NCI-H2107 treated with DMSO at 0.1 percent for 48 hours (cell line): ENCODE results near the gene SCLY.
A peak's percentile ranks its signal among the peaks of the same experiment; 100 is the strongest.
"Not testable (repeated sequence)": the region's sequence is repeated elsewhere in the genome, so short reads cannot be mapped to it uniquely, and the experiment has no call there.

ENCODE experiments used
- DNase-seq: peaks from one replicate; lab custom pipeline; 2025; ENCODE audit not compliant: unreplicated experiment; lab: John Stamatoyannopoulos, UW

Gene SCLY

GRCh38 chr2:238039985-238040384 is 20.8 kb upstream of the SCLY start:
- DNase-seq, result no peak

DNA sequence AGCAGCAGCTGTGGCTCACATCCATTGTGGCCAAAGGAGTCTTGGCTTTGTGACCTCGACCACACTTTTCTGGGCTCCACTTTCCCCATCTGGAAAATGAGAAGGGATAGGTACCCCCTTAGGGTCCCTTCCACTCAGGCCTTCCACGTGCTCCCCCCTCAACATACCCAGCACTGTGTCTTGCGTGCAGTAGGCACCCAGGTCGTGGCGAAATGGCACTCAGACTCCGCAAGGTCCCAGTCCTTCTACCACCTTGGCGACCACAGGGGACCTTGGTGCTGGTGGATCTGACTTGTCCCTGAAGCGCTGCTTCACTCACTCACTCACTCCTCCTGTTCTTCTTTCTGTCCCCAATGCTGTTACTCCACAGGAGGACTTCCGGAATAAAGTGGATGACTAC is 19.9 kb upstream of the SCLY start:
- DNase-seq, result no peak

DNA sequence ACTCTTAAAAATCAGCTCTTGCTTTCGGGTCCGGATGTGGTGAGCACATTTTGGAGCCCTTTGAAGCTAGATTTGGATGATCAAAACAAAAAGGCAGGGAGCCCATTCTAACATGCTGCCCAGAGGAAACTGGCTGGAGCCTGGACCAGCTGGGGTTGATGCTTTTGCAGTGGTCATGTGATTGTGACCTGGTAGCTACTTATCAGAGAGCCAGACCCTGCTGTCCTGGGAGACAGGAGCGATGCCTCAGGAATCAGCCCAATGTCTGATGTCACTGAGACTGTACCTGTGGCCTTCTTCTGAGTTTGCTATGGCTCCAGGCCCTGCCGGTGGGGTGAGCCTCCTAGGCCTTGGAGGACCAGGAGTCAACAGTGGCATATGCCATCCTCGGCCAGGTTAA is 18.7 kb upstream of the SCLY start:
- no peak for DNase-seq

DNA sequence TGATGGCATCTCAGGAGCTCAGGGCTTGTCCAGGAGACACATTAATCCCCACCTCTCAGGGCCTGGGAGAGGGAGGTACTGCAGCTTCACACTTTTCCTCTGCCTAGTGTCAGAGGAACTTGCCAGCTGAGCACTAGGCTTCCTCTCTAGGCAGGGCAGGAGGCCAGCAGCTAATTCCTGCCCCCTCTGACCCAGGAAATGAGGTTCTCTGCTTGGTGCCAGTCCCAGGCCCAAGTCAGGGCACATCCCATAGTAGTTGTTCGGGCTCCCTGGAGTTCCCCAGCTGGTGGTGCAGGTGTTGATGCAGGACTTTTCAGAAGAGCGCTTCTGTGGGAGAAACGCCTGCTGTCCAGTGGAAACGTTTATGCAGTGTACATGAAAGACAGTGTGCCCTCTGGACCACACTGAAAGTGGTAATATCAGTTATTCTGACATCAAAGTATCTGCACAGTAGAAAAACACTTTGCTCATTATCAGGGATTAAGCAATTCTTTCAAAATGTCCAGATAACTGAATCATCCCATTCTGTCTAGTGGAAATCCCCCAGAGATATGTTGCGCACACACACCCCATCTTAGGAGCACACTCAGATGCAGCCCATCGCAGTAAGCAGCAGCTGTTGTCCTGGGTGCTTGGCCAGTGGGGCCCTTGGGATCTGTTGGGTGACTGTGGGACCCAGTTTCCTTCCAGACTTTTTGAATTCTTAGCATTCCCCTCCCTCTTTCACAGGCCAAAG is 17.8 kb upstream of the SCLY start:
- DNase-seq, result no peak

DNA sequence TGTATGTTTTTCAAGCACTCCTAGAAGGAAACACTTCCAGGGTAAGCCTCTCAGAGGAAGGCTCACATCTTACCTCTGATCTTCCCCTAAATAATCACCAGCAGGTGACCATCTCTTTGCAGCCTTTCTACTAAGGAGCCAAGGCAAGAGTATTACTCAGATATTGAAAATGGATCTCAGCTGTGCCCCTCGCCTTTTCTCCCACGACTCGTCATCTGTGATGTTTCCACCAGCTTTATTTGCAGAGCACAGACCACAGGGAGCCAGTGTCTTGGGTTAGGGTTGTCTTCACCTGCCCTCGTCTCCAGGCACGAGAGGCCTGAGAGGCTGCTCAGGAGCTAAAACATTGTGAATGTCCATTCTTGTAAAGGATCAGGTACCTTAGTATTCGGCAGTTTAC is 16.9 kb upstream of the SCLY start:
- DNase-seq, result no peak

DNA sequence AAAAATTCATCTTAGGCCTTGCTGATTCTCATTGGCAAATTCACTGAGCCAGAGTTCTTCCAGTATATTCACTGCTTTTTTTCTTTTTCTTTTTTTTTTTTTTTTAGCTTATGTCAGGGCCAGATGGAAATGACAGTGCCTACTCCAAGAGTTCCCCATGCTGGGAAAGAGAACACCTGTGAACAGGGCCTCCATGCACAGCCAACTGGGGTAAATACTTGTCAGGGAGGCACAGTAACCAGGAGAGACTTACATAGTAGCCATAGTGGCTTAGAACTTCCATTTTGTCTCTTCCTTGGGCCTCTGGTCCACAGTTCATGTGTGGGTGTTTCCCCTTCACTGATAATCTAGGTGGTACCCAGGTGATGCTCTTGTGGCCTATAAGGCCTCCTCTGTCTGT is 15.2 kb upstream of the SCLY start:
- no peak for DNase-seq

- DNase-seq, result no peak
These were observed 14.0 kb upstream of the SCLY start for GRCh38 chr2:238046725-238047270.

DNA sequence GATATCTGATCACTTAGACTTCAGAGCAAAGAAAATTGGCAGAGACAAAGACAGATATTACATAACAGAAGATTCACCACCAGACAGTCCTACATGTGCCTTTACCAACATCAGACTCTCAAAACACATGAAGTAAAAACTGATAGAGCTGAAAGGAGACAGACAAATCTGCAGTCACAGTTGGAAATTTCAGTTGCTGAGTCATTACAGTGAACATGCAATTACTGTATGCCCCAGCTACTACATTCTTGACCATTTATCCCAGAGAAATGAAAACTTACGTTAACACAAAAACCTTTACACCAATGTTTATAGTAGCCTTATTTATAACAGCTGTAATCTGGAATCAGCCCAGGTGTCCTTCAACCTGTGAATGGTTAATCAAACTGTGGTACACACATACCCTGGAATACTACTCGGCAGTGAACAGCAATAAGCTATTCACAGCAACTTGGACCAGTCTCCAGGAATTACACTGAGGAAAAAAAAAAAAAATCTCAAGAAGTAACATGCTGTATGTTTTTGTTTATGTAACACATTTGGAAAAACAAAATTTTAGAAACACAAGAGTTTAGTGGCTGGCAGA is 7.5 kb upstream of the SCLY start:
- no peak for DNase-seq

GRCh38 chr2:238055841-238056240 is 5.0 kb upstream of the SCLY start:
- no peak for DNase-seq

DNA sequence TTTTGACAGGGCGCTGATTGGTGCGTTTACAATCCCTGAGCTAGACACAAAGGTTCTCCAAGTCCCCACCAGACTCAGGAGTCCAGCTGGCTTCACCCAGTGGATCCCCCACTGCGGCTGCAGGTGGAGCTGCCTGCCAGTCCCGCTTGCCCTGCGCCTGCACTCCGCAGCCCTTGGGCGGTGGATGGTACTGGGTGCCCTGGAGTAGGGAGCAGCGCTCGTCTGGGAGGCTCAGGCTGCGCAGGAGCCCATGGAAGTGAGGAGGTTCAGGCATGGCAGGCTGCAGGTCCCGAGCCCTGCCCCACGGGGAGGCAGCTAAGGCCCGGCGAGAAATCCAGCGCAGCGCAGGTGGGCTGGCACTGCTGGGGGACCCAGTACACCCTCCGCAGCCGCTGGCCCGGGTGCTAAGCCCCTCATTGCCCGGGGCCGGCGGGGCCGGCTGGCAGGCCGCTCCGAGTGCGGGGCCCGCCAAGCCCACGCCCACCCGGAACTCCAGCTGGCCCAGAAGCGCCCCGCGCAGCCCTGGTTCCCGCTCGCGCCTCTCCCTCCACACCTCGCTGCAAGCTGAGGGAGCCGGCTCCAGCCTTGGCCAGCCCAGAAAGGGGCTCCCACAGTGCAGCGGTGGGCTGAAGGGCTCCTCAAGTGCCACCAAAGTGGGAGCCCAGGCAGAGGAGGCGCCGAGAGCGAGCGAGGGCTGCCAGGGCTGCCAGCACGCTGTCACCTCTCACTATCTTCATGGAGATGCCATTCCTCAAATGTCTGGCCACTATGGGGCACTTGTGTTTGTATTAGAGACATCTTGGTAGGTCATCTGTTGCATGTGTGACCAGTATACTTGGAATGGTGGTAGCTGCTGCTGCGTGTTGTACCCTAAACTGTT is 2.9 kb upstream of the SCLY start:
- DNase-seq, result not testable (repeated sequence)

DNA sequence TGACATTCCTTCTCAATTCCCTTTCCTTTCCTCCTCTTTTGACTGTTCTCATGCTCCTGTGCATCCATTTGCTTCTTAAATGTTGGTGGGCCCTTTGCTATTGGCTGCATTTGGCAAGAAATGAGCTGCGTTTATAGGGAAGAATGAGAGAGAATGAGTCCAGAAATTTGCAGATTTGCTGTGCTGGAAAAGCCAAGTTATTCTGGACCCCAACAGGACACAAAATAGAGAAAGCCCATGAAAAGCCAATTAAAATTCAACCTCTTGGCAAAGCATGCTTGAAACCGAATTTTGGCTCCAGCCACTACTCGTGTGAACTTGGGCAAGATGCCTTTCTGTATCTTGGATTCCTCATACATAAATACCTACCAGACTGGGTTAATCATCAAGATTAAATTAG is 1.3 kb upstream of the SCLY start:
- DNase-seq, result no peak

GRCh38 chr2:238060096-238060541 is 682 bp upstream of the SCLY start:
- DNase-seq, result no peak

DNA sequence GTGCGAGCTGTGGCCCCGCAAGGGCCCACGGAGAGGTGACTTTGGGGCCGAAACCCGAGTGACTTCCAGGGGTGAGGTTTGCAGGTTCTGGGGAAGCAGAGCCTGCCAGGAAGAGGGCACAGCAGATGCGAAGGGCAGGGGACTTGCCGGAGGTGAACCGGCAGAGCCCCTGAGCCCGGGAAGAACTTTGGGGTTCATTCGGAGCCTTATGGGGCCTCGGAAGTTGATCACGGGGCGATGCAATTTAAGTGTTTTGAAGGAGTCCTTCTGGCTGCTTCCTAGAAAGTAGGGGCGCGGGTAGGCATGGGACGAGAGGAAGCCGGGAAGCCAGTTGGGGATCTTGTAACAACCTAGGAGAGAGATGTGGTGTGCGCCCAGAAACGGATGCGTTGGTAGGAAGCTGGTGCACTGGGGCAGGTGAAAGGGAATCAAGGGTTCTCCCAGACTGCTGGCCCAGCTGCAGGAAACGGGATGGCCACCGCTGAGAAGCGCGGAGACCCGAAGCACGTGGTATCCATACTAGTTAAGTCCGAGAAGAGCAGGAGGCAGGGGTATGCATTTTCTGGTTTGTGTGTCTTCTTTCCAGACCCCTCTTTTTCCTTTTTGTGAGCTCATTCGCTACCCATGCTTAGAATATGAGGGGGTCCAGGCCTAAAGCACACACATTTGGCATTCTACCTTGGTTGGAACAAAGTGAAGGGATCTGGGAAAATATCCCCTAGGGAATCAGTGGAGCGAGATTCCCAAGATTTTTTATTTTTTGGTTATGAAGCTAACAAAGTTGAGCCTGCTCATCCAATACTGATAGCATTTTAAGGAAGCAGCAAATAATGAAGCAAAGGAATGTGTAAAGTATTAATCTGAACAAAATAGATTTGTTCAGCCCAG is 758 bp downstream of the SCLY start:
- peak; percentile 40 for DNase-seq

DNA sequence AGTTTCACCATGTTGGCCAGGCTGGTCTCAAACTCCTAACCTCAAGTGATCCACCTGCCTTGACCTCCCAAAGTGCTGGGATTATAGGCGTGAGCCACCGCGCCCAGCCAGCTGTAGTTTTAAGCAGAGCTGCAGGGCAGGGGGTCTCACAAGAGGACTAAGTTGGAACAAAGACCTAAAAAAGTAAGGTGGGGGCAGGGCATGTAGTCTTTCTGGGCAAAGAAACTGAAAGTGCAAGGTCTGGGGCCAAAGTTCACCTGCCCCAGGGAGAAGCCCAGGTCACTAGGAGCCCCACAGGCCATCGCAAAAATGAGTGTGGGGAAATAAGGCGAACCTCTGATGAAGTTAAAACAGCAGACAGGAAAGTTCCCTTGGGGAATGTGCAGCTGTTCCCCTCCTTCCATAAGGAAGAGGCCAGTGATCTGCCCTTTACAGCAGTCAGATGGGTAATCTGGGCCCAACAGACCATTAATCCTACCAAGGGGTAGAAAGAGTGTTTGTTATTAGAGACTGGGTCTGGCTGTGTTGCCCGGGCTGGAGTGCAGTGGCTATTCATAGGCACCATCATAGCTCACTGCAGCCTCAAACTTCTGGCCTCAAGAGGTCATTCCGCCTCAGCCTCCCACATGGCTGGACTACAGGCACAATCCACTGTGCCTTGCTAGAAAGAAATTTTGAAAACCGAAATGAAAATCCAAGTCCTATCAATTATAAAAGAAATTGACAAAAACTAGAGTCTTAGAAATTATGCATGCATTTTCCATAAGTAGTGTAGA is 2.8 kb downstream of the SCLY start:
- no peak for DNase-seq

DNA sequence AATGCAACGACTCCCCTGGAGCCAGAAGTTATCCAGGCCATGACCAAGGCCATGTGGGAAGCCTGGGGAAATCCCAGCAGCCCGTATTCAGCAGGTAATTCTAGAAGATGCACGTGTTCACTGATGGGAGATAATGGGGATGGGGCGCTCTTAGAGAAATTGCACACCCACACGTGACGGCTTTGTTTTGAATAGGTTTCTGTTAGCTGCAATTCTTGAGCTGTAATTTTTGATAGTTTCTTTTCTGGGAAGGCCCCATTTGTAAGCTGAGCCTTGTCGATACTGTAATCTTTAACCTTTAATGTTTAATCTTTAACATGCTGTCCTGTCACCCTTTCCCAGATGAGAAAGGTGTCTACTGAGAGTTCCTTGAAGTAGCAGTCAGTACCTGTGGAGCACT is 3.6 kb downstream of the SCLY start:
- DNase-seq, result no peak

DNA sequence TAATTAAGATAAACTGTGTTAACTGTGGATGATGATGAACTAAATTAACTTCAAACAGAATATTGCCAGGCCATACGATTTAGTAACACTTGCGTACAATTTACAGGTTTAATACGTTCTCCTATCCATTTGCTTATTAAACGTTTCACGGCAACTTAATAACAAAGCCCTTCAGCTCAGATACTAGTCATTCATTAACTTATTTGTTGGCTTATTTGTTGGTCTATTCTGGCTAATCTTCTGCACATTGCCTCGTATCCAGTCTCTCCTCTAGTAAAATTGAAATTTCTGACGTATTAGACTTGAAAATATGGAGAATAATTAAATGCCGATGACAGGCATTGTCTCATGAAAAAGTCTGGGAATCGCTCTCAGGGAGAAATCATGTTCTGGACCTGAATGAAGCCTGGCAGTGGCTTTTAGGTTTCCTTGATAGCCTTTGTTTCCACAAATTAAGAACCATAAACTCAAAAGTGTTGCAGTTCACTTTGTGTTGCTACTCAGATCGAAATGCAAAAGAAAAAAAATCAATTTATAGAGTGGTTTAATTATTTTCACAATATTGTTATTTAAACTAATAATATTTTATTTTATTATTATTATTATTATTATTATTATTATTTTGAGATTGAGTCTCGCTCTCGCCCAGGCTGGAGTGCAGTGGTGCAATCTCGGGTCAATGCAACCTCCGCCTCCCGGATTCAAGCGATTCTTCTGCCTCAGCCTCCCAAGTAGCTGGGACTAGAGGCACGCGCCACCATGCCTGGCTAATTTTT is 4.5 kb downstream of the SCLY start:
- DNase-seq, result no peak

DNA sequence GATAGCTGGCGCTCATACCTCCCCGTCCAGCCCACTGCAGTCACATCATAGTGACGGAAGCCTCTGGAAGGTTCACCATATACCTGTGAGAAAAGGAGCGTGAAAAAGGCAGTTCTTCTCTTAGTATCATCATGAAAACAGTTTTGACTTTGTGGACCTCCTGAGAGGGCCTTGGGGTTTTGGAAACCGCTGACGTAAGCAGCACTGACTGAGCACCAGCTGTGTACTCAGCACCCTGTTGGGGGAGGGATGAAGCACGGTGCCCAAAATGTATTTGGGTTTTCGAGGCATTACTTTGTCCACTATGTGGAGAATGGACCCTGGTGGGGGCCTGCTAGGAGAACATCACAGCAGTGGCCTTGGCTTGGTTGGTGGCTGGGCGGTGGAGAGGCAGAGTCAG is 5.4 kb downstream of the SCLY start:
- DNase-seq, result no peak

- DNase-seq, result not testable (repeated sequence)
These were observed 5.9 kb downstream of the SCLY start for GRCh38 chr2:238066718-238067117.

DNA sequence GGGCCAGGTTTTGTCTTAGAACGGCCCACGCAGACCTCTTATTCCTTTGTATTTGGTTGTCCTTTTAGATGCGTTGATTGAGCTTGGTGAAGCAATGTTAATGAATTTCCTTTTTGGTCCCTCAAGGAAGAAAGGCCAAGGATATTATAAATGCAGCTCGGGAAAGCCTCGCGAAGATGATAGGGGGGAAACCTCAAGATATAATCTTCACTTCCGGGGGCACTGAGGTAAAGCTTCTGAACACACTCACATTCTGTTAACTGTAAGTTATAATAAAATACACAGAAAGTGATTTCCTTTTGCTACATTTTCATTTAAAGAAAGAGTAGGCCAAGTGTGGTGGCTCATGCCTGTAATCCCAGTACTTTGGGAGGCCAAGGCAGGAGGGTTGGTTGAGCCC is 7.1 kb downstream of the SCLY start:
- no peak for DNase-seq
